Testis (tissue), 3 donors: ENCODE results near the gene MYO18B. TPM values are rescaled to one million over a fixed set of nuclear protein-coding genes. Genes with fewer than 3 reads are reported as not detected.

ENCODE experiments used
- DNase-seq: peaks from one replicate; pipeline ENCODE4 v3.0.0-alpha.2; 2019
- H3K27ac ChIP-seq, 2 donors: fragments of 200-600 bp; sonication (generic); one replicate each; pipeline ENCODE4 v1.5.1; 2019
- H3K27me3 ChIP-seq: fragments of 200-600 bp; sonication (generic); one replicate; pipeline ENCODE4 v1.5.1; 2019
- H3K36me3 ChIP-seq: fragments of 200-600 bp; sonication (generic); one replicate; pipeline ENCODE4 v1.5.1; 2017; ENCODE audit warnings: low read depth; ENCODE audit errors: missing control alignments
- H3K4me1 ChIP-seq: fragments of 200-600 bp; sonication (generic); one replicate; pipeline ENCODE4 v1.5.1; 2019
- H3K4me3 ChIP-seq, 2 donors: fragments of 200-600 bp; sonication (generic); one replicate each; pipeline ENCODE4 v1.5.1; 2017 to 2019
- H3K9me3 ChIP-seq: fragments of 200-600 bp; sonication (generic); one replicate; pipeline ENCODE4 v1.5.1; 2017
- POLR2A ChIP-seq: fragments of 450-650 bp; IDR thresholded peaks from one replicate; pipeline ENCODE4 v1.6.1; 2017; ENCODE audit warnings: antibody characterized with exemption, mild to moderate bottlenecking, moderate library complexity
- WGBS, 2 donors: methylation state at CpG; one replicate each; pipeline ENCODE4 v1.1.5; 2018; 5-methylcytosine and 5-hydroxymethylcytosine counted together
- intact Hi-C: fragments of 100-400 bp; cut with DNase I; formaldehyde crosslinking; loops from one replicate; pipeline ENCODE4 v1.15.1; 2023; ENCODE audit warnings: low total_unique reads
- polyA plus RNA-seq: library from polyadenylated mRNA; stranded (reverse); fragments of 350-450 nt; fragmentation: Illumina TruSeq; extraction: RNeasy Lipid Tissue Mini Kit (QIAGEN cat#74804); gene quantifications from one replicate; pipeline ENCODE4 v1.2.3, GENCODE V29; 2014; ENCODE audit warnings: low read depth, low replicate concordance; ENCODE audit not compliant: insufficient read depth
- total RNA-seq, 2 donors: library from RNA; depleted of rRNA; stranded (reverse); fragments of >200 nt; gene quantifications; one replicate each; pipeline ENCODE4 v1.2.3, GENCODE V29; 2016
- TF ChIP-seq, protein P1 (sequence below), 3 experiments: fragments of 450-650 bp in 2 of 3; fragments of 200-600 bp in 1 of 3; sonication (generic) in 1 of 3; IDR thresholded peaks; one replicate each; pipeline ENCODE4 v1.5.1; 2016 to 2019; ENCODE audit warnings: antibody characterized with exemption in 3 of 3, mild to moderate bottlenecking in 2 of 3, moderate library complexity in 1 of 3

MYO18B gene
- total and polyA plus RNA-seq, 3 donors from 2014 or later: 23.6 to 40.3 (median 28.6) TPM

DNA sequence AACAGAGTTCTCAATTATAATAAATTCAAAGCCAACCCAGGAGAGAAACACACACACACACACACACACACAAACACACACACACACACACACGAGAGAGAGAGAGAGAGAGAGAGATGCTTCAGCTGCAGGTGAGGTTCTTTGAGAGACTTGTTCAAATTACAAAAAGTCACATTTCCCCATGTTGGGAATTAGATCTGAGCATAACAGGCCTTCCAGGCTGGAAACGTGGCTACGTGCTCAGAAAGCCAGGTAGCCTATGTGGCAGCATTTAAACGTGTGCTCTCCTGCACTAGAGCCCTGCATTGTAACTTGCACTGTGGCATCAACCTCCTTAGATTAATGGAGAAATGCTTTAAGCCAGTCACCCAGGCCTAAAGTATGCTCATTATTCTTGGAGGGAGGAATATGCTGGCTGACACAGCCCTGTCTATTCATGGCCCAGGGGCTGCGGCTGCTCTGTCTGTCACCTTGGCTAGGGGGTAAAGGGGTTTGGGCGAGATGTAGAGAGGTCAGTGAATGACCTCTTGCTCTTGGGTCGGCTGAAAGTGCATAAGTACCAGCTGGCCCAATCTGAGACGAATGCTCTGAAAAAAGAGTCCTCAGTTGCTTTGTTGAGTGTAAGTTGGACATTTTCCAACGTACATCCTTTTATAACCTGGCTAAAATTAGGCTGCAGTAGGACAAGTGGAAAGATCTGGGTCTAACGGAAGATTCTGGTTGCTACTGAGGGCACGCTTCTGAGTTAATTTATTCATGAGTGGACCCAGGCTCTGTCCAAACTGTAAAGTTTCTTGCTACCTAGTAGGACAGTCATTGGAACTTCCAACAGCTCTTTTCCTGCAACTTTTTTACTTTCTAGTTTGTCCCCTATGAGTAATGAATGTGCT, 256.1 kb downstream of the MYO18B start:
- TF ChIP-seq, protein P1, sequence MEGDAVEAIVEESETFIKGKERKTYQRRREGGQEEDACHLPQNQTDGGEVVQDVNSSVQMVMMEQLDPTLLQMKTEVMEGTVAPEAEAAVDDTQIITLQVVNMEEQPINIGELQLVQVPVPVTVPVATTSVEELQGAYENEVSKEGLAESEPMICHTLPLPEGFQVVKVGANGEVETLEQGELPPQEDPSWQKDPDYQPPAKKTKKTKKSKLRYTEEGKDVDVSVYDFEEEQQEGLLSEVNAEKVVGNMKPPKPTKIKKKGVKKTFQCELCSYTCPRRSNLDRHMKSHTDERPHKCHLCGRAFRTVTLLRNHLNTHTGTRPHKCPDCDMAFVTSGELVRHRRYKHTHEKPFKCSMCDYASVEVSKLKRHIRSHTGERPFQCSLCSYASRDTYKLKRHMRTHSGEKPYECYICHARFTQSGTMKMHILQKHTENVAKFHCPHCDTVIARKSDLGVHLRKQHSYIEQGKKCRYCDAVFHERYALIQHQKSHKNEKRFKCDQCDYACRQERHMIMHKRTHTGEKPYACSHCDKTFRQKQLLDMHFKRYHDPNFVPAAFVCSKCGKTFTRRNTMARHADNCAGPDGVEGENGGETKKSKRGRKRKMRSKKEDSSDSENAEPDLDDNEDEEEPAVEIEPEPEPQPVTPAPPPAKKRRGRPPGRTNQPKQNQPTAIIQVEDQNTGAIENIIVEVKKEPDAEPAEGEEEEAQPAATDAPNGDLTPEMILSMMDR (IDR thresholded peaks at IDR 0.05): no peak
- TF ChIP-seq POLR2A: no peak
- Histone ChIP-seq H3K4me3 (no peak overlapping the region), H3K27me3 (no peaks in the 10 kb centered on the region), H3K9me3 (no peaks in the 10 kb centered on the region), H3K4me1 (no peaks in the 10 kb centered on the region), H3K36me3 (no peaks in the 10 kb centered on the region), H3K27ac (no peak overlapping the region)
- intact Hi-C loops: no loop called here
- no peak for DNase-seq
- 63 to 71% methylated on average over 11 of the region's 11 CpGs for WGBS, 2 donors

DNA sequence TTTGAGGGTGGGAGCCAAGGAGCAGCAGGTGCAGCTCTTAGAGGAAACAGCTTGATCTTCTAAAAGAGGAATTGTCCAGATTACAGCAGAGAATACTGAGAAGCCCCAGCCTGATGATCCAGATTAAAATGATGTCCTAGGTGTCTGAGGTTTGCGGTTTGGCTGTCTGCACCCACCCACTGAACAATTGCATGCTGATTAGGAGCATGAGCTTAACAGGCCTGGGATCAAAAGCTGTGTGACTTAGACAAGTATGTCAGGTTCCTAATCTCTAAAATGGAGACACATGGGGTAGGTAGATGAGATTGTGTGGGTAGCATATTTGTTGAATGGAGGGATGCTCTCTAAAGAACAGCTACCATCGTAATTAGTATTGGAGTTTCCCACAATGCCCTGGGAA, 260.5 kb downstream of the MYO18B start:
- no peak for DNase-seq
- Histone ChIP-seq H3K27ac (no peak overlapping the region), H3K4me3 (no peak overlapping the region), H3K4me1 (no peaks in the 10 kb centered on the region), H3K27me3 (no peaks in the 10 kb centered on the region), H3K36me3 (no peaks in the 10 kb centered on the region), H3K9me3 (no peaks in the 10 kb centered on the region)
- TF ChIP-seq, protein P1 (IDR thresholded peaks at IDR 0.05): no peak
- intact Hi-C loops: no loop called here
- 72 to 97% methylated on average over 2 of the region's 2 CpGs for WGBS, 2 donors

DNA sequence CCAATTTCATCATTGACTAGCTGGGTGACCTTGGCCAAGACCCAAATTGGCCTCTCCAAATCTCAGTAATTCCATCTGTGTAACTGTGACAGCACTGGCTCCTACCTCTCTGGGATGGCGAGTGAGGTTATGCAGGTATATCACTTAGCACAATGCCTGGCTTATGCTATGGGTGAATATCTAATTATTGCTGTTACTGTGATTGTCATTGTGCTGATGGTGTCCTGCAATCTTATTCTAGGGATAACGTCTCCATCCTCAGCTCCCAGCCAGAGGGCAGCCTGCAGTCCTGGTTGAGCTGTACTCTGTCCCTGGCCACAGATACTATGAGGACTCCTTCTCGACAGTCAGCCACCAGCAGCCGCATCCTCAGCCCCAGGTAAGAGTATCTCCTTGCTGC, 262.5 kb downstream of the MYO18B start:
- H3K9me3 ChIP-seq: no peaks in the 10 kb centered on the region
- WGBS, 2 donors: 85 to 91% methylated on average over 4 of the region's 4 CpGs
- DNase-seq: no peak
- no peaks in the 10 kb centered on the region for H3K36me3 ChIP-seq
- no peak overlapping the region for H3K4me3 ChIP-seq
- no peaks in the 10 kb centered on the region for H3K4me1 ChIP-seq
- H3K27ac ChIP-seq: no peak overlapping the region
- intact Hi-C loops: no loop called here
- no peaks in the 10 kb centered on the region for H3K27me3 ChIP-seq
- TF ChIP-seq, protein P1 (IDR thresholded peaks at IDR 0.05): no peak
- no peak for TF ChIP-seq POLR2A

DNA sequence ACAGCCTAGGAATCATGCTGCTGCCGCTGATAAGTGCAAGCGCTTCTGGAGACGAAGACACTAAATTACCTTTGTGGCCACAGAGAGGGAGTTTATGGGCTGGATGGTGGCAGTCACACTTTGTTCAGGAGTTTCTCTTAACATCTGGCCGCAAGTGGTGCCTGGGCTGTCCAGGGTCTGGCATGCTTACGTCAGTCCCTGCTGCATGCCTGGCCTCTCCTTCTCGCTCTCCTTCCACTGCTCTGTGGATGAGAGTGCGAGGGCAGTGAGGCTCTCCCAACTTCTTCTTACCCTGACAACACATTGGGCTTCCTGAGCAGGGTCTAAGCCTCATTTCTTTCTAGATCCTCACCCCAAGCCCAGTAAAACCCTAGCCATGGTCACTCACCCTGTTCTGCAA, 266.6 kb downstream of the MYO18B start:
- no peak for DNase-seq
- Histone ChIP-seq H3K4me3 (no peak overlapping the region), H3K9me3 (no peaks in the 10 kb centered on the region), H3K4me1 (no peaks in the 10 kb centered on the region), H3K27ac (no peak overlapping the region), H3K36me3 (no peaks in the 10 kb centered on the region), H3K27me3 (no peaks in the 10 kb centered on the region)
- TF ChIP-seq, protein P1 (IDR thresholded peaks at IDR 0.05): no peak
- no peak for TF ChIP-seq POLR2A
- intact Hi-C loops: no loop called here
- WGBS, 2 donors: 25 to 56% methylated on average over 7 of the region's 7 CpGs

DNA sequence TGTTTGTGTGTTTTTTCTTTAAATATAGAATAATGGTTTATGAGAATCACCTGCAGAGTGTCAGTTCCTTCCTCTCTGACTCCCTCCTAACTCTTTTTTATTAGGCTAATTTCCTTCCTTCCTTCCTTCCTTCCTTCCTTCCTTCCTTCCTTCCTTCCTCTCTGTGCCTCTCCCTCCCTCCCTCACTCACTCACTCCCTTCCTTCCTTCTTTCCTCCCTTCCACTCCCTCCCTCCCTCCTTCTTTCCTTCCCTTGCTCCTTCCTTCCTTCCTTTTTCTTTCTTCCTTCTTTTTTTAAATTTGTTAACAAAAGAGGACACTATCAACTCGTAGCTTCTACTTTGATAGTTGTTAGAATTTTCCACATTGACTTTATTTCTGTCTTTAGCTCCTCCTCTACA, 274.9 kb downstream of the MYO18B start:
- TF ChIP-seq POLR2A: no peak
- TF ChIP-seq, protein P1 (IDR thresholded peaks at IDR 0.05): no peak
- Histone ChIP-seq H3K9me3 (no peaks in the 10 kb centered on the region), H3K27ac (no peak overlapping the region), H3K4me1 (no peaks in the 10 kb centered on the region), H3K27me3 (no peaks in the 10 kb centered on the region), H3K36me3 (no peaks in the 10 kb centered on the region), H3K4me3 (no peak overlapping the region)
- intact Hi-C loops: no loop called here
- DNase-seq: no peak
- 52 to 53% methylated on average over 1 of the region's 1 CpG for WGBS, 2 donors
